Activated T-cell treated with anti-CD3 and anti-CD28 coated beads for 4 hours (primary cell): ENCODE measurements around the gene SETD4.
A peak's percentile ranks its signal among the peaks of the same experiment; 100 is the strongest.
"Not testable (repeated sequence)": the region's sequence is repeated elsewhere in the genome, so short reads cannot be mapped to it uniquely, and the experiment has no call there.

ENCODE experiments used
- DNase-seq: peaks from one replicate; pipeline ENCODE4 v3.0.0-alpha.2; 2020

The SETD4 gene

GRCh38 chr21:36060159-36060921, at the start of gene SETD4:
Gene SETD4, minus strand, starts transcription at chr21:36060526. Its CDS starts 1,638 bp downstream, at chr21:36058888.
- DNase-seq = peak; percentile 89

- DNase-seq = no peak
Observed at GRCh38 chr21:36109868-36110267, 49.5 kb upstream of the SETD4 start.

- DNase-seq = no peak
Observed at GRCh38 chr21:36105327-36105842, 45.1 kb upstream of the SETD4 start.

GRCh38 chr21:36104317-36105300, 44.3 kb upstream of the SETD4 start:
- peak; percentile 49 for DNase-seq

GRCh38 chr21:36103434-36103833, 43.1 kb upstream of the SETD4 start:
- no peak for DNase-seq

- no peak for DNase-seq
Observed at GRCh38 chr21:36100971-36101641, 40.8 kb upstream of the SETD4 start.

GRCh38 chr21:36099695-36100211, 39.4 kb upstream of the SETD4 start:
- DNase-seq = not testable (repeated sequence)

- no peak for DNase-seq
Observed at GRCh38 chr21:36099000-36099399, 38.7 kb upstream of the SETD4 start.

- no peak for DNase-seq
Observed at GRCh38 chr21:36098182-36098532, 37.8 kb upstream of the SETD4 start.

- no peak for DNase-seq
Observed at GRCh38 chr21:36097427-36098181, 37.3 kb upstream of the SETD4 start.

GRCh38 chr21:36096398-36097290, 36.3 kb upstream of the SETD4 start:
- no peak for DNase-seq

- no peak for DNase-seq
Observed at GRCh38 chr21:36093512-36093911, 33.2 kb upstream of the SETD4 start.

GRCh38 chr21:36092681-36093080, 32.4 kb upstream of the SETD4 start:
- DNase-seq = no peak

- DNase-seq = no peak
Observed at GRCh38 chr21:36089946-36090345, 29.6 kb upstream of the SETD4 start.

GRCh38 chr21:36087362-36088138, 27.2 kb upstream of the SETD4 start:
- DNase-seq = no peak

- DNase-seq = no peak
Observed at GRCh38 chr21:36082237-36082664, 21.9 kb upstream of the SETD4 start.

GRCh38 chr21:36080386-36080785, 20.1 kb upstream of the SETD4 start:
- no peak for DNase-seq

GRCh38 chr21:36079671-36080070, 19.3 kb upstream of the SETD4 start:
- DNase-seq = no peak

GRCh38 chr21:36079010-36079649, 18.8 kb upstream of the SETD4 start:
- DNase-seq = peak; percentile 5

- no peak for DNase-seq
Observed at GRCh38 chr21:36077758-36078157, 17.4 kb upstream of the SETD4 start.
